Stimulated activated CD8-positive, alpha-beta memory T cell treated with anti-CD3 and anti-CD28 coated beads, Interleukin-7, amount 100 ng/mL, for 24 hours (primary cell): ENCODE data around the gene ATRNL1.
"Not testable (repeated sequence)": the region's sequence is repeated elsewhere in the genome, so short reads cannot be mapped to it uniquely, and the experiment has no call there.

ENCODE experiments used
- DNase-seq: peaks from one replicate; pipeline ENCODE4 v3.0.0-alpha.2; 2020; ENCODE audit warnings: low read depth

ATRNL1 gene

DNA sequence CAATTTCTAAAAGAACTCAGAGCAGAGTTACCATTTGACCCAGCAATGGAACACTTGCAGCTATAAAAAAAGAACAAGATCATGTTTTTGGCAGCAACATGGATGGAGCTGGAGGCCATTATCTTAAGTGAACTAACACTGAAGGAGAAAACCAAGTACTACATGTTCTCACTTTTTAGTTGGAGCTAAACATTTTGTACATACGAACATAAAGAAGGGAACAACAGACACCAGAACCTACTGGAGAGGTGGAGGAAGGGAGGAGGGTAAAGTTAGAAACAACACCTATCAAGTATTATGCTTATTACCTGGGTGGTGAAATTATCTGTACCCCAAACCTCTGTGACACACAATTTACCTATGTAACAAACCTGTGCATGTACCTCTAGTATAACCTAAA lies 329.5 kb downstream of the ATRNL1 start:
- DNase-seq: no peak

DNA sequence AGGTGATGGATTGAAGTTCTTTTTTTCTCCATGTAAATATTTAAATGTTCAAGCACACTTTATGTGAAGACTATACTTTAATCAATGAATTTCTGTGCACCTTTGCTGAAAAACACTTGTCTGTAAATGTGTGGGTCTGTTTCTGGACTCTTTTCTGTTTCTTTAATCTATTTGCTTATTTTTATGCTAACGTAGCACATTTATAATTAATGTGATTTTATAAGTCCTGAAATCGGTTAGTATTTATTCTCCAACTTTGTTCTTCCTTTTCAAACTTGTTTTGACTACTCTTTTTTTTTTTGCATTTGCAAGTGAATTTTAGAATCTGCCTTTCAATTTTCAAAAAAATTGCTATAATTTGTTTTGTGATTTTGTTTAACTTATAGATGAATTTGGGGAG lies 334.4 kb downstream of the ATRNL1 start:
- no peak for DNase-seq

DNA sequence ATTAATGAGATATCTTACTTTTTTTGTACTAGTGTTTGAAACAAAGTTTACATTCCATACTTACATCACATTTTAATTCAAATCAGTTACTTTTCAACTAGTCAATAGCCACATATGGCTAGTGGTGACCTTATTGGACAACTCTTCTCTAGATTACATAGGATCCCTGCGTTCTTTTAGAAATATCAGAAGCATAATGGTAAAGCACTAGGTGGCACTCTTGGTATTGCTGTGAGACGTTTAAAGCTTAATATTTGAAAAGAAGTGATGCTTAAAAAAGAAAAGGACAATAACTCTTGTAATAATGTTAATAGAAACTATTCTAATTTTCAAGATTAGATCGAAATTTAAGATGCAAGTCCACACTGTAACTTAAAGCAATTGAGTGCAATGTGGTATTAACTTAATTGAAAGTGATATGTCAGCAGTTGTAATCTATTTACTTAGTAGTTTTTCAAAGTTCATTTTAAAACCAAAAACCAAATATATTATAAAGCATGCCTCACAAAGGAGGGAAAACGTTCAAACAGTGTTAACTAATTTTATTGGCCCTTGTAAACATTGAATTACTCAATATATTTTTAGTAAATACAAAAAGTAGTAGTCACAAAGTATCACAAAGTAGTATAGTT lies 339.1 kb downstream of the ATRNL1 start:
- no peak for DNase-seq

DNA sequence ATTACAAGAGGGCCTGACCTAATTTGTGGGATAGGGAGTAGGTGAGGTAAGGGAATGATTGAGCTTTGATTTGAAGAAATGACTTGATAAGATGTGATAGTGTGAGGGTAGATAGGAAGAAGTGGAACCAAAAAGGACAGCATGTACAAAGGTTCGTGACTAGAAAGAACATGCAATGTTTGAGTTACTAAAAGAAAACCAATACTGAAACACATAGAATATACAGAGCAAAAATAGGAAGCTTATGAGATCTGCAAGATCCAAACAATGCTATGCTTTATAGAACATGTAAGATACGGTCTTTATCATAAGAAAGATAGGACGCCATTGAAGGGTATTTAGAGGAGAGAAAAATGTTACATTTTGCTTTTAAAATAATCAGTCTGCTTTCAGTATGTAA lies 343.8 kb downstream of the ATRNL1 start:
- DNase-seq: no peak

DNA sequence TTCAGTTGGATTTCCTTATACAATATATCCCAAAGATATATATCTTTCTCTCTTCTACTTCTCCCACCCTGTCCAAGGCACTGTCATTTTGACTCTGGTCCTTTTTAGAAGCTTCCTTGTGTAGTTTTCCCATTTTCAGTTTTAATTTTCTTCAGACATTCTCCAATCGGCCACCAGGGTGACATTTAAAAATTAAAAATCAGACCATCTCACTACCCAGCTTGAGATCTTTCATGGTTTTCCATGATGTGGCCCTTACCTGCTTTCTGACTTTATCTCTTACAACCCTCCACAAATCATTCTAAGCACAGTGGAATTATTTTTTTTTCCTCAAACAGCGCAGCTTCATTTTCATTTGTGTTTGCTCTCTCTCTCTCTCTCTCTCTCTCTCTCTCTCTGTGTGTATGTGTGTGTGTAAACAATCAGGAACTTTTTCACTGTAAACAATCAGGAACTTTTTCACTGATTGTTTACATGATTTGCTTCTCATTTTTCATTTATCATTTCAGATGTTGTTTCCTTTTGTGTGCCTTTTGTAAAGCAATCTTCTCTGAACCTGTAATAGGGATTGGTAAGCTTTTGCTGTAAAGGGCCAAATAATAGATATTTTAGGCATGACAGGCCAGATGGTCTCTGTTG lies 348.9 kb downstream of the ATRNL1 start:
- DNase-seq: no peak

DNA sequence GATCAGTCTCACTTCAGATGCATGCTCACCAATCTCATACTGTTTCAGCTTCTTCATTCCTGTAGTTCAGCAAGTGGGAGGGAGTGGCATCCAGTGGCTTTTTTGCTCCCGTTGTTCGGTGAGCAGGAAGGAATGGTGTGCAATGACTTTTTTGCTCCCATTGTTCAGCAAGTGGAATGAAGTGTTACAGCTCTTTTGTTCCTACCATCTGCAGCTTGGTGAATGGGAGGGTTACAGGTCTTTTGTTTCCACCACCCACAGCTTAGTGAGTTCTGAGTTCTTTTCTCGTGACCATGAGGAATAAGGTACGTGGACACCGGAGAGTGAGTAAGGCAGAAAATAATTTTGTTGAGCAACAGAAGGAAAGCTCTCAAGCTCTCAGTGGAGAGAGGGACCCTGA lies 363.6 kb downstream of the ATRNL1 start:
- DNase-seq: no peak

DNA sequence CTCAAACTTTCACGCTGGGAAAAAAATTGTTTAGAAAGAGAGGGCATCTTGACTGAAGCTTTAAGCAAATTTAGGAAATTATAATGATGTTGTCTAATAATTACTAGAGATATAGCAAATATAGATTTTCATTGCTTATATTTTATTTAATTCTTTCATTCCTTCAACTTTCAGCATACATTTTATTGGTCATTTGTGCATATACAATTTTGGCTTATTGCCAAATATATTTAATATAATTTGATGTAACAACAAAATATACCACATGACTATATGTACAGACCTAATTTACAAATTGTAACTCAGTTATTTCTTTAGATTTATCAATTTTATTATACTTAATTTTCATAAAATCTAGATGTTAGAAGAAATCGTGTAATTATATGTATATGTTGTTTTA lies 390.1 kb downstream of the ATRNL1 start:
- no peak for DNase-seq

DNA sequence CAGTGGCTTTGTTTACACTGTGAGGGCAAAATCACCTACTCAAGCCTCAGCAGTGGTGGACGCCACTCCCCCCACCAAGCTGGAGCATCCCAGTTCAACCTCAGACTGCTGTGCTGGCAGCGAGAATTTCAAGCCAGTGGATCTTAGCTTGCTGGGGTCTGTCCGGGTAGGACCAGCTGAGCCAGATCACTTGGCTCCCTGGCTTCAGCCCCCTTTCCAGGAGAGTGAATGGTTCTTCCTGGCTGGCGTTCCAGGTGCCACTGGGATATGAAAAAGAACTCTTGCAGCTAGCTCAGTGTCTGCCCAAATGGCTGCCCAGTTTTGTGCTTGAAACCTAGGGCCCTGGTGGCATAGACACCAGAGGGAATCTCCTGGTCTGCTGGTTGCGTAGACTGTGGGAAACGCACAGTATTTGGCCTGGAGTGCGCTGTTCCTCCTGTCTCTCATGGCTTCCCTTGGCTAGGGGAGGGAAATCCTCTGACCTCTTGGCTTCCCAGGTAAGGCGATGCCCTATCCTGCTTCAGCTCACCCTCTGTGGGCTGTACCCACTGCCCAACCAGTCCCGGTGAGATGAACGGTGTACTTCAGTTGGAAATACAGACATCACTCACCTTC lies 398.5 kb downstream of the ATRNL1 start:
- no peak for DNase-seq

DNA sequence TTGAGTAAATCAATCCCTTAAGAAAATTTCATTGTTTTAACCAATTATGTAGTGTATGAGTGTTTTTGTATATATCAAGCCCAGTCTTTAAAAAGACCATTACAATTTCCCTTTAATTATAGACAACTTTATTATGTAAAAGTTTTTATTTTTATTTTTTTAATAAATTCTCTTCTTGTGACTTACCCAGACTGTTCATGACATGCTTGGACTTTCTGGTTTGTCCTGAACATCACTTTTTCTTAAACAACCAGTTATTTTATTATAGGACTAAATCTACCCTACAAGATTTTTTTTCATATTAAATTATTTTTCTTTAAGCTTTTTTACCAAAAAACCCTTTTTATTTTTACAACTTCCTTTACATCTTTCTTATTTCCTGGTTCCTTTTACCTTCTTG lies 410.4 kb downstream of the ATRNL1 start:
- DNase-seq: no peak

DNA sequence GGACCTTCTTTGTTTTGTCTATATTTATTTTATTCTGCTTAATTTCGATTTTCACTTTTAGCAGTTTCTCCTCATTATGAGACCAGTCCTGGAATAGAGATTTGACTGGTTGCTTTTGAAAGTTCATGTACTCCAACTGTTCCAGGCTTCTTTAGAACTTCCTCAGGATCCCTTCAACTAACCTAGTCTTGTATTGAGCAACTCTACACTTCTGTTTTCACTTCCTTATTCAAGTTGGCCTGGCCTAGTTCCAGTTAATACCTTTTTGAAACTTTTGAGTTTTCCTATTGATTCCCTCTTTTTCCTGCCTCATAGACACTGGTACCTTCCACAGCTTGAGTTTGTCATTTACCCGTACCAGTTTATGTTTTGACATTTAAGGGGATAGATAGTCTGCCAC lies 421.7 kb downstream of the ATRNL1 start:
- no peak for DNase-seq

DNA sequence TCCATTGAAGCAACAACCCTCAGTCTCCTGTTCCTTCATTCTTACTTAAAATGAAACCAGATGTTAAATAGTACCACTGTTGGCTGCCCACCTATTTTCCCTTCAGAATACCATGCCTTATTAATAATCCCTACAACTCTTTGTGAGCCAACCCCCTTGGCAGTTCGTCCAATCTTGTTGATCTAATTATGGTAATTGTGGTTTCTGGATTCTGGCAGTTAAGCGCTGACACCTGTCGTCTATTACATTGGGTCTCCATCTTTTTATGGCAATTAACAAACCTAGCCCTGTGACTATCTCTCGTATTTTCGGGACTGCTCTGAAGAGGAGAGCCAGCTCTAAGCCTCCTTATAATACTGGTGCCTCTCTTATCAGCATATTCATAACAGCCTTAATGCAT lies 432.0 kb downstream of the ATRNL1 start:
- no peak for DNase-seq

DNA sequence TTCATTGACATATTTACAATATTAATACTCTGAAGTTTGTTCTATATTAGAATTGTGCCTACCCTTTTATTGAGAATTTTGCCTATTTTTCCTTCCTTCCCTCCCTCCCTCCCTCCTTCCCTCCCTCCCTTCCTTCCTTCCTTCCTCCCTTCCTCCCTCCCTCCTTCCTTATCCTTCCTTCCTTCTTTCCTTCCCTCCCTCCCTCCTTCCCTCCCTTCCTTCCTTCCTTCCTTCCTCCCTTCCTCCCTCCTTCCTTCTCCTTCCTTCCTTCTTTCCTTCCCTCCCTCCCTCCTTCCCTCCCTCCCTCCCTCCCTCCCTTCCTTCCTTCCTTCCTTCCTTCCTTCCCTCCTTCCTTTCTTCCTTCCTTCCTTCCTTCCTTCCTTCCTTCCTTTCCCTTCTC lies 434.5 kb downstream of the ATRNL1 start:
- not testable (repeated sequence) for DNase-seq

DNA sequence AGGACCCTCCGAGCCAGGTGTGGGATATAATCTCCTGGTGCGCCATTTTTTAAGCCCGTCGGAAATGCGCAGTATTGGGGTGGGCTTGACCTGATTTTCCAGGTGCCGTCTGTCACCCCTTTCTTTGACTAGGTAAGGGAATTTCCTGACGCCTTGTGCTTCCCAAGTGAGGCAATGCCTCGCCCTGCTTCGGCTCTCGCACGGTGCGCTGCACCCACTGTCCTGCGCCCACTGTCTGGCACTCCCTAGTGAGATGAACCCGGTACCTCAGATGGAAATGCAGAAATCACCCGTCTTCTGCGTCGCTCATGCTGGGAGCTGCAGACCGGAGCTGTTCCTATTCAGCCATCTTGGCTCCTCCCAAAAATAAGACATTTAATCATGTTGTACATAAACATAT lies 443.2 kb downstream of the ATRNL1 start:
- DNase-seq: not testable (repeated sequence)

DNA sequence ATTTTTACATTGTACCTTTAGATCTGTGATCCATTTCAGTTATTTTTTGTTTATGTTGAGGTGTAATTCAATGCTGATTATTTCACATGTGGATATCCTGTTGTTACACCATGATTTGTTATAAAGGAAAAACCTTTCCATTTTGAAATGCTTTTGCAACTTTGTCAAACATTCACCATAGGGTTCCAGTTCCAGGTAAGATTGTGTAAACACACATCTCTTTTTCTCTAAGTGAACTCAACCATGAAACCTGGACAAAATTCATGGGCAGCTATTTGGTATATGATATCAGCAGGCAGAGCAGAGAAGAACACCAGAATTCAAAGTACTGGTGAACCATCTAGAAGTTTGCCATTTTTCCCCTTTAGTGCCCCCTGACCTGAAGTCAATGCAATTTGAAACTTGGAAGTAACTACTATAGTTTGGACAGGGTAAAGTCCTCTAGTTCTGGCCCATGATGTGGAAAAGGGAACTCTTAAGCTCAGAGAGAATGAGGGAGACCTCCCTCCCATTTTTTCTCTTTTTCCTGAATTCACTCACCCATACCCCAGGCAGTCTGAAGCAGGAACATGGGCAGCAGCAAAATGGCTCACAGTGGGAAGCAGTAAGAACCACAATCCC lies 446.1 kb downstream of the ATRNL1 start:
- DNase-seq: no peak

DNA sequence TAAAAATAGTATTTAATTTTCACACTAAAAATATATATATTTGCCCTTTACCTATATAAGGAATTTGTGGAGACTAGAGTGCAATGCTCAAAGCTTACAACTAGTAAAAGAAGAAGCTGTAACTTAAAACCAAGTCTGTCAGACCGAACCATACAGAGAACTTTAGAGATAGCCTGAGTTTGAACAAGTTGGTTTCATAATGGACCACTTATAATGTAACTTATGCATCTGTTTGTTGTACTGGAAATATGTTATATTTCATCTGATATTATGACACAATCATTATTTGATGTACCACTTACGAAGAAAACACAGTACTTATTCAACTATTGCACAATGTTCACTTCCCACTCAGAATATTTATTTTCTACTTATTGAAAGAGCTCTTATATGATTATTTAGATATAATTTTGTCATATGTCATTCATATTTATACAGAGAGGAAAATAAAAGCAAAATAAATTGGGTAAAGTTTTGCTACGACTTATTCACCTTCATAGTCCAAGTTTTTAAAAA lies 462.8 kb downstream of the ATRNL1 start:
- DNase-seq: no peak

DNA sequence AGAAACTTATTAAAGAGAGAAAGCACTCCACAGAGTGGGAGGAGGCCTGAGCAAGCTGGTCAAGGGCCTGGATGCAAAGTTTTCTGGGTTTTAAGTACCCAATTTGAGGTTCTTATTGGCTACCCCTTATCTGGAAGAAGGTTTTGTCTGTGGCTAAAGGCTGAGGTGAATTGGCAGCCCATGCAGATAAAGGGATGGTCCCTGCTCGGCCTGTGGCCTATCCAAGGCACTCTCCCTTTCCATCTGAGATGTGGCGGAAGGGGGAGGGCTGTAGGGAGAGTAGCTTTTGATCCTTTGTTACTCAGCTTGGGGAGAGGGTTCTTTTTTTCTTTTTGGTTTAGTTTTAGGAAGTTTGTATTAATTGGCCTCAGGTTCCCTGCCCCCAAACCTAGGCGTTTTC lies 465.1 kb downstream of the ATRNL1 start:
- no peak for DNase-seq

DNA sequence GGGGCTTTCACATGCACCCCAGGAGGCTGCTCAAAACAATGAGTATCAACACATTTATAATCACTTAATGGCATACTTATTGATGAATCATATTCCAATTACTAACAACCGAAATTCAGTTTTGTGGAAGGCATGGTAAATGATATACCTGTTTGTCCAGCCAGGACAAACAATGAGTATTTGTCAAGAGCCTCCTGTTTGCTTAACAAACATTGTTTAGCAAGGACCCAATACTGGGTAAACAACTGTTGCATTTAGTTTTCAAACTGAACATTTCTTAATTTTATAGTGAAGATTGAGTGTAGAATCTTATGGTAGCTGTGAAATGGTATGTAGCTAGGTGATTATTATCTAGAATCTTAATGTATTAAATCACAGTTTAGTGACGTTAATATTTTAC lies 473.7 kb downstream of the ATRNL1 start:
- DNase-seq: no peak

DNA sequence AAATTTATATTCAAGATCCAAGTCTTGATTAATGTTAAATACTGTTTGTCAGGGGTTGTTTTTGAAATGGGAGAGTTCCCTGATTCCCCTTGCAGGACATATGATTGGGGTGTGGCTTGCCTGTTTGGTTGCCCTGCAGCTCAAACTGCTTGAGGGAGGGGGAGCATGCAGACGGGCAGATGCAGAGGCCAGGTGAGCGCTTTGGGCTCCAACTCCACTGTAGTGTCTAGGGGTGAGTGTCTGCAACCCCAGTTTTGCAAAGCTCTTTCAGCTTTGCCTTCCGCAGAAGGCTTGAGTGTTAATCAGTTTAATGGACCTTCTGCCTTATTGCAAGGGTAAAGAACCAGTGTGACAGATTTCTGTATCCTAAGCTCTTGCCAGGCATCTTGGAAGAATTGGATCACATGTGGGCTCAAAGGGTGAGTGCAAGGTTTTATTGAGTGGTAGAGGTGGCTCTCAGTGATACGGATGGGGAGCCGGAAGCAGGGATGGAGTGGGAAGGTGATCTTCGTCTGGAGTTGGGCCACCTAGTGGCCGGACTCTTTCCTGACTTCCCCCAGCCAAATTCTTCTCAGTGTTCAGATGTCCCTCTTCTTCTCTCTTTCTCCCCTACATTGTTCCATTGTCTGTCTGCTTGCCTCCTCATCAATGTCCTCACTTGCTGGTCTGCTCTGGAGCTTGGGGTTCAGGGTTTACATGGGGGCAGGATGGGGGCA lies 479.7 kb downstream of the ATRNL1 start:
- DNase-seq: no peak

DNA sequence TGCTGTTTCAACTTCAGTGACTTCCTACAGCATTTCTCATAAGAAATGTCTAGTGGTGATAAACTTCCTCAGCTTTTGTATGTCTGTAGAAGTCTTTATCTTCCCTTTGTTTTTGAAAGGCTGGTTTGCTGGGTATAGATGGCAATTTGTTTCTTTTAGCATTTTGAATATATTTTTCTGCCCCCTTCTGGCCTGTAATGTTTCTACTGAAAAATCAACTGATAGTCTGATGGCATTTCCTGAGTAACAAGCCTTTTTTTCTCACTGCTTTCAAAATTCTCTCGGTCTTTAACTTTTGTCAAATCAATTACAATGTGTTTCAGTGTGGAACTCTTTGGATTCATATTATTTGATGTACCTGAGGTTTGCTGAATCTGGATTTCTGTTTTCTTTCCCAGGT lies 487.1 kb downstream of the ATRNL1 start:
- no peak for DNase-seq

DNA sequence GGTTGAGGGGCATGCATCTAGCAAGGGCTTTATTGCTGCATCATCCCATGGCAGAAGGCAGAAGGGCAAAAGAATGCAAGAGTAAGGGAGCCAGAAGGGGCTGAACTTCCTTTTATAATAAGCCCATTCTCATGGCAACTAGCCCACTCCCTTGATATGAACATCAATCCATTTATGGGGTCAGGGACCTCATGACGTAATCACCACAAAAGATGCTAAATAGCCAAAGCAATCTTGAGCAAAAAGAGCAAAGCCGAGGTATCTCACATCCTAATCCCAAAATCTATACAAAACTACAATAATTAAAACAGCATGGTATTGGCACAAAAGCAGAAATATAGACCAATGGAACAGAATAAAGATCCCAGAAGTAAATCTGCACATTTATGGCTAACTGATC lies 499.9 kb downstream of the ATRNL1 start:
- no peak for DNase-seq

DNA sequence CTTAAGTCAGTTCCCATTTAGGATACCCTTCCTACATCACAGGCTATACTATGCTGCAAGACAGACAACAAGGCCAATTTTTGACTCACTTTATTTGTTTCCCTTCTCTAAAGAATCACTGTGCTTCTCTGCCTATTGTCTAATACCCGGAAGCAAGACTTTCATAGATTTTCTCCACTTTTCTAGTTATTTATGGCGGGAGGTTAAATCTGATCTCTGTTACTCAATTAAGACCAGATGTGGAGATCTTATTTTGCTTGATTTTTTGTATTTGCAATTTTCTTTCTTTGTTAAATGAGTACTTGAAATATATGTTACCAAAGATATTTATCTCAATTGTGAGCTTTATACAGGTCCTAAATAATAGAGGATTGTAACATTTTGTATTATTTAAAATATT lies 511.5 kb downstream of the ATRNL1 start:
- DNase-seq: no peak

DNA sequence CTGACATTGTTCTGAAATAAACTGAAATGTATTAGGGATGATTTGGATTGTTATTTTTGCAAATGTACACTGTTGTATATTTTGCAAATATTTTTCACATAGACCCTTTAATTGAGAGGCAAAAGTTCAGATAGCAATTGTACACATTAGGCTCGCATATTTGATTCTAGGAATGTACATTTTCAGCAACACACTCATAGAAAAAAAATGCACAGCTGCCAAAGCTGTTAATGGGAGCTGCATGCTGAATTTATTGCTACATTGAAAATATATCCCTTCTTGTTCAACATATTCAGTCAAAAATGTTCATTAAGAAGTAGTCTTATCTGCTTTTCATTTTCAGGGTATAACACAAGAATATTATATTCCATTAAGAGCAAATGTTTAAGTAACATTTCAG lies 512.9 kb downstream of the ATRNL1 start:
- no peak for DNase-seq

DNA sequence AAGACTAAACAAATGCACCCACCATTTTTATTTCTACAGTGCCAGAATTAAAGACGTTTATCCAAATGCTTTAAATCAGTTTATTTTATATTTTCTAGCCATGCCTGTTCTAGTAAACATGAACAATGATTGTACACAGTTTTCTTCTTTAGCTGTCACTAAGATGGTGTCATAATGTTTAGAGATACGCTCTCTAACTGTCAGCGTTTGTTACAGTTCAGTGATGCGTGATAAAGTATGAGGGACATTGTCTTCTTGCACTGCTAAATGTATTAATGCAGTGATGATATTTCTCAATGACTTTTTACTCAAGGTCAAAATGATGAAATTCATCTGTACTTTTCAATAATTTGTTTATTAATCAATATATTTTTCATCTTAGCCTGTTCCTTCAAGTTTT lies 513.6 kb downstream of the ATRNL1 start:
- no peak for DNase-seq
